ENCODE data around the gene PCP2. TPM values are rescaled to one million over a fixed set of nuclear protein-coding genes. Genes with fewer than 3 reads are reported as not detected.

The PCP2 gene
- 1.9 TPM for total RNA-seq
- 9.4 TPM for polyA plus RNA-seq
- long read RNA-seq, donor 1: 0 reads
- long read RNA-seq, donor 2: 0 reads
- long read RNA-seq, donor 3, partial matches to known transcripts: 94 of 120 reads
- long read RNA-seq, donor 3, other reads (novel, unspliced or antisense): 25 of 120 reads
- long read RNA-seq, donor 4: 0 reads
- long read RNA-seq, donor 5: 0 reads
- long read RNA-seq, donor 6: 0 reads
- long read RNA-seq, donor 7: 0 reads
- long read RNA-seq, donor 8: 0 reads
- long read RNA-seq, donor 9: 0 reads
- long read RNA-seq, donor 10: 0 reads

- WGBS: 36% methylated on average over 2 of the region's 2 CpGs
- Histone ChIP-seq H3K4me1 (ENCODE audit: control insufficient read depth in 2 of 2, insufficient read depth in 2 of 2, low read length in 2 of 2) (peaks cover 41 to 54% of the 10 kb centered on the region in 2 donors), H3K9me3 (ENCODE audit: control insufficient read depth in 2 of 2, insufficient read depth in 1 of 2, low read length in 1 of 2) (peaks cover 0 to 9% of the 10 kb centered on the region in 2 donors), H3K4me3 (ENCODE audit: low read length in 2 of 2) (no peak within 1 kb of the TSS), H3K27me3 (ENCODE audit: control insufficient read depth in 2 of 2, insufficient read depth in 1 of 2, low read length in 1 of 2) (no peaks in the 10 kb centered on the region), H3K27ac (ENCODE audit: low read depth in 1 of 2, low read length in 1 of 2) (peak within 1 kb of the TSS in 1 of 2 donors; percentile 29), H3K36me3 (ENCODE audit: control insufficient read depth in 2 of 2, insufficient read depth in 2 of 2, low read length in 1 of 2) (peaks cover 16 to 19% of the 10 kb centered on the region in 2 donors)
- peak in 3 of 9 donors; percentile 44 to 59 (median 50) for DNase-seq (ENCODE audit: low read depth in 6 of 9, low spot score in 9 of 9)
These were observed at the start of gene PCP2 for GRCh38 chr19:7633698-7634097. TSS of gene PCP2 (minus strand) at chr19:7633719. CDS start at chr19:7633457, 262 bp downstream.

DNA sequence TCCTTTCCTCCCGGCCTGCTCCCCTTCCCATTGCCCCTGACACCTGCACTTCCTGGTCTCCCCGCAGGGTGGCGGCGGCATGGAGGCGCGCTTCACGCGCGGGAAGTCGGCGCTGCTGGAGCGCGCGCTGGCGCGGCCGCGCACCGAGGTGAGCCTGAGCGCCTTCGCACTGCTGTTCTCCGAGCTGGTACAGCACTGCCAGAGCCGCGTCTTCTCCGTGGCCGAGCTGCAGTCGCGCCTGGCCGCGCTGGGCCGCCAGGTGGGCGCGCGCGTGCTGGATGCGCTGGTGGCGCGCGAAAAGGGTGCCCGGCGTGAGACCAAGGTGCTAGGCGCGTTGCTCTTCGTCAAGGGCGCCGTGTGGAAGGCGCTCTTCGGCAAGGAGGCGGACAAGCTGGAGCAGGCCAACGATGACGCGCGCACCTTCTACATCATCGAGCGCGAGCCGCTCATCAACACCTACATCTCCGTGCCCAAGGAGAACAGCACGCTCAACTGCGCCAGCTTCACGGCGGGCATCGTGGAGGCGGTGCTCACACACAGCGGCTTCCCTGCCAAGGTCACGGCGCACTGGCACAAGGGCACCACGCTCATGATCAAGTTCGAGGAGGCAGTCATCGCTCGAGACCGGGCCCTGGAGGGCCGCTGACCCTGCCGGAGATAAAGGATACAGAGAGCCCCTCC is 48.8 kb upstream of the PCP2 start:
- 95% methylated on average over 74 of the region's 74 CpGs for WGBS
- DNase-seq (ENCODE audit: low read depth in 6 of 9, low spot score in 9 of 9): no peak
- H3K9me3 ChIP-seq (ENCODE audit: control insufficient read depth in 2 of 2, insufficient read depth in 1 of 2, low read length in 1 of 2): peaks cover 0 to 4% of the 10 kb centered on the region in 2 donors
- H3K27ac ChIP-seq (ENCODE audit: low read depth in 1 of 2, low read length in 1 of 2): peak overlapping the region in 1 of 2 donors; percentile 78
- peaks cover 0 to 6% of the 10 kb centered on the region in 2 donors for H3K27me3 ChIP-seq (ENCODE audit: control insufficient read depth in 2 of 2, insufficient read depth in 1 of 2, low read length in 1 of 2)
- peaks cover 29 to 44% of the 10 kb centered on the region in 2 donors for H3K4me1 ChIP-seq (ENCODE audit: control insufficient read depth in 2 of 2, insufficient read depth in 2 of 2, low read length in 2 of 2)
- peak overlapping the region in 1 of 2 donors; percentile 98 for H3K4me3 ChIP-seq (ENCODE audit: low read length in 2 of 2)
- H3K36me3 ChIP-seq (ENCODE audit: control insufficient read depth in 2 of 2, insufficient read depth in 2 of 2, low read length in 1 of 2): peaks cover 12 to 21% of the 10 kb centered on the region in 2 donors

- peak overlapping the region; percentile 98 for H3K4me3 ChIP-seq (ENCODE audit: low read length in 2 of 2)
- H3K4me1 ChIP-seq (ENCODE audit: control insufficient read depth in 2 of 2, insufficient read depth in 2 of 2, low read length in 2 of 2): peaks cover 36 to 52% of the 10 kb centered on the region in 2 donors
- peaks cover 0 to 4% of the 10 kb centered on the region in 2 donors for H3K9me3 ChIP-seq (ENCODE audit: control insufficient read depth in 2 of 2, insufficient read depth in 1 of 2, low read length in 1 of 2)
- 9% methylated on average over 43 of the region's 43 CpGs for WGBS
- H3K36me3 ChIP-seq (ENCODE audit: control insufficient read depth in 2 of 2, insufficient read depth in 2 of 2, low read length in 1 of 2): peaks cover 12 to 21% of the 10 kb centered on the region in 2 donors
- DNase-seq (ENCODE audit: low read depth in 6 of 9, low spot score in 9 of 9): peak in 8 of 9 donors; percentile 71 to 93 (median 83)
- H3K27me3 ChIP-seq (ENCODE audit: control insufficient read depth in 2 of 2, insufficient read depth in 1 of 2, low read length in 1 of 2): peaks cover 0 to 14% of the 10 kb centered on the region in 2 donors
- peak overlapping the region; percentile 78 to 90 for H3K27ac ChIP-seq (ENCODE audit: low read depth in 1 of 2, low read length in 1 of 2)
These were observed 48.0 kb upstream of the PCP2 start for GRCh38 chr19:7681340-7682174.

- under 1% methylated on average over 79 of the region's 79 CpGs for WGBS
- peak within 1 kb of the TSS; percentile 90 to 92 for H3K27ac ChIP-seq (ENCODE audit: low read depth in 1 of 2, low read length in 1 of 2)
- H3K9me3 ChIP-seq (ENCODE audit: control insufficient read depth in 2 of 2, insufficient read depth in 1 of 2, low read length in 1 of 2): peaks cover 0 to 4% of the 10 kb centered on the region in 2 donors
- peak within 1 kb of the TSS; percentile 98 for H3K4me3 ChIP-seq (ENCODE audit: low read length in 2 of 2)
- peaks cover 42 to 60% of the 10 kb centered on the region in 2 donors for H3K4me1 ChIP-seq (ENCODE audit: control insufficient read depth in 2 of 2, insufficient read depth in 2 of 2, low read length in 2 of 2)
- peak in 8 of 9 donors; percentile 82 to 95 (median 86) for DNase-seq (ENCODE audit: low read depth in 6 of 9, low spot score in 9 of 9)
- H3K36me3 ChIP-seq (ENCODE audit: control insufficient read depth in 2 of 2, insufficient read depth in 2 of 2, low read length in 1 of 2): peaks cover 12 to 21% of the 10 kb centered on the region in 2 donors
- H3K27me3 ChIP-seq (ENCODE audit: control insufficient read depth in 2 of 2, insufficient read depth in 1 of 2, low read length in 1 of 2): peaks cover 0 to 17% of the 10 kb centered on the region in 2 donors
These were observed 47.3 kb upstream of the PCP2 start, which contains the start of gene TRAPPC5 for GRCh38 chr19:7680606-7681339. TSS of gene TRAPPC5 (plus strand) at chr19:7680833. CDS start at chr19:7682254, 1,421 bp downstream.

DNA sequence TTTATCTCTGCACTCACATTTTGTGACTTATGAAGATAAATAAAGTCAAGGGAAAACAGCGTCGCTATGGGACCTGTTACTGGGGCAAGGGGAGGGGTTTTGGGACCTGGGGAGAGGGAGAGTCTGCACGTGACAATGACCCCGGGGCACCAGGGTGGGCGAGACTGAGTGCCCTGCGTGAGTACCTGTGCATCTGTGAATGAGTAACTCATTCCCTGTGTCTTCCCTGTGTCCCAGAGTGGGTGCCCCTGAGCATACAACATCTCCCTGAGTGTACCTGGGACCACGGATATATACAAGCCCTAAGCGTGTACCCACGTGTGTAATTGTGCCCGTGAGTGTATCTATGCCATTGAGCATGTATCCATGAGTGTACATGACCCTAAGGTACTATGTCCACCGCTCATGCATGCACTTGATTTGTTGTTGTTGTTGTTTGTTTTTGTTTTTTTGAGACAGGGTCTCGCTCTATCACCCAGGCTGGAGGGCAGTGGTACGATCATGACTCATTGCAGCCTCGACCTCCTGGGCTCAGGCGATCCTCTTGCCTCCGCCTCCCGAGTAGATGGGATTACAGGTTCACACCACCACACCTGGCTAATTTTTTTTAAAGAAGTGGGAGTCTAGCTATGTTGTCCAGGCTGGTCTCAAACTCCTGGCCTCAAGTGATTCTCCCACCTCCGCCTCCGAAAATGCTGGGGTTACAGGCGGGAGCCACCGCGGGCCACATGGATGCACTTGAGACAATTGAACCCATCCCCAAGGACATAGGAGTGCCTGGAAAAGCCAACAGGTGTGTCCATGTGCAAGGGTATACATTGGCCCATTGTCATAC is 46.5 kb upstream of the PCP2 start:
- Histone ChIP-seq H3K27me3 (ENCODE audit: control insufficient read depth in 2 of 2, insufficient read depth in 1 of 2, low read length in 1 of 2) (peaks cover 0 to 19% of the 10 kb centered on the region in 2 donors), H3K4me1 (ENCODE audit: control insufficient read depth in 2 of 2, insufficient read depth in 2 of 2, low read length in 2 of 2) (peaks cover 44 to 64% of the 10 kb centered on the region in 2 donors), H3K36me3 (ENCODE audit: control insufficient read depth in 2 of 2, insufficient read depth in 2 of 2, low read length in 1 of 2) (peaks cover 12 to 17% of the 10 kb centered on the region in 2 donors), H3K27ac (ENCODE audit: low read depth in 1 of 2, low read length in 1 of 2) (peak overlapping the region; percentile 72 to 92), H3K9me3 (ENCODE audit: control insufficient read depth in 2 of 2, insufficient read depth in 1 of 2, low read length in 1 of 2) (peaks cover 0 to 4% of the 10 kb centered on the region in 2 donors), H3K4me3 (ENCODE audit: low read length in 2 of 2) (peak overlapping the region; percentile 19 to 98)
- 69% methylated on average over 22 of the region's 22 CpGs for WGBS
- peak in 1 of 9 donors; percentile 23 for DNase-seq (ENCODE audit: low read depth in 6 of 9, low spot score in 9 of 9)

- peaks cover 0 to 7% of the 10 kb centered on the region in 2 donors for H3K9me3 ChIP-seq (ENCODE audit: control insufficient read depth in 2 of 2, insufficient read depth in 1 of 2, low read length in 1 of 2)
- peak overlapping the region; percentile 72 to 92 for H3K27ac ChIP-seq (ENCODE audit: low read depth in 1 of 2, low read length in 1 of 2)
- no peak overlapping the region for H3K4me3 ChIP-seq (ENCODE audit: low read length in 2 of 2)
- peaks cover 12 to 17% of the 10 kb centered on the region in 2 donors for H3K36me3 ChIP-seq (ENCODE audit: control insufficient read depth in 2 of 2, insufficient read depth in 2 of 2, low read length in 1 of 2)
- peaks cover 0 to 22% of the 10 kb centered on the region in 2 donors for H3K27me3 ChIP-seq (ENCODE audit: control insufficient read depth in 2 of 2, insufficient read depth in 1 of 2, low read length in 1 of 2)
- 41% methylated on average over 30 of the region's 30 CpGs for WGBS
- peak in 7 of 9 donors; percentile 60 to 90 (median 79) for DNase-seq (ENCODE audit: low read depth in 6 of 9, low spot score in 9 of 9)
- H3K4me1 ChIP-seq (ENCODE audit: control insufficient read depth in 2 of 2, insufficient read depth in 2 of 2, low read length in 2 of 2): peaks cover 44 to 67% of the 10 kb centered on the region in 2 donors
These were observed 45.6 kb upstream of the PCP2 start for GRCh38 chr19:7678971-7679751.

DNA sequence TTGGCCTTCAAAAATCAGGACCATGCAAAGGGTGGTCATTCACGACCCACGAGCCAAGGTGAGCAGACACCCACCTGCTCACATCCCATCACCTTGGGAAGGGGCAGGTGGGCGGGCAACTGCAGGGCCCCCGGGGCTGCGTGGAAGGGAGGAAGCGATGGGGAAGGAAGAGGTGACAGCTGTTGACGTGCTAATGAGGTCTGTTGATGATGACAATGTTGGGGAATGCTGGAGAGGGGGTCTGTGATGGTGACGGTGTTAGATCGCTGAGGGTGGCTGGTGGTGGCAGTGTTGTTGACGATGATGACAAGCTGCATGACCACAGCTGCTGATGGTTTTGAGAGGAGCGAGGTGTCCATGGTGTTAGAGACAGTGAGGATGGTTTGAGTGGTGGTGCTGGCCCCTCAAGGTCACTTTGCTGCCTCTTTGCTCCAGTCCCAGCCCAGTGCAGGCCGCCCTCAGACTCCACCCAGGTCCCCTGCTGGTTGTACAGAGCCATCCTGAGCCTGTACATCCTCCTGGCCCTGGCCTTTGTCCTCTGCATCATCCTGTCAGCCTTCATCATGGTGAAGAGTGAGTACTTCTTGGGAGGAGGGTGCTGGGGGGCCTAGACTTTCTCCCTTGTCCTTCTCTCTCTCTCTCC is 44.3 kb upstream of the PCP2 start:
- peaks cover 0 to 13% of the 10 kb centered on the region in 2 donors for H3K9me3 ChIP-seq (ENCODE audit: control insufficient read depth in 2 of 2, insufficient read depth in 1 of 2, low read length in 1 of 2)
- H3K27ac ChIP-seq (ENCODE audit: low read depth in 1 of 2, low read length in 1 of 2): no peak overlapping the region
- peaks cover 4 to 7% of the 10 kb centered on the region in 2 donors for H3K36me3 ChIP-seq (ENCODE audit: control insufficient read depth in 2 of 2, insufficient read depth in 2 of 2, low read length in 1 of 2)
- DNase-seq (ENCODE audit: low read depth in 6 of 9, low spot score in 9 of 9): no peak
- H3K4me1 ChIP-seq (ENCODE audit: control insufficient read depth in 2 of 2, insufficient read depth in 2 of 2, low read length in 2 of 2): peaks cover 48 to 74% of the 10 kb centered on the region in 2 donors
- no peak overlapping the region for H3K4me3 ChIP-seq (ENCODE audit: low read length in 2 of 2)
- H3K27me3 ChIP-seq (ENCODE audit: control insufficient read depth in 2 of 2, insufficient read depth in 1 of 2, low read length in 1 of 2): peaks cover 0 to 23% of the 10 kb centered on the region in 2 donors
- WGBS: 53% methylated on average over 12 of the region's 12 CpGs
